ENCODE results near the gene PDE4D.

DNA sequence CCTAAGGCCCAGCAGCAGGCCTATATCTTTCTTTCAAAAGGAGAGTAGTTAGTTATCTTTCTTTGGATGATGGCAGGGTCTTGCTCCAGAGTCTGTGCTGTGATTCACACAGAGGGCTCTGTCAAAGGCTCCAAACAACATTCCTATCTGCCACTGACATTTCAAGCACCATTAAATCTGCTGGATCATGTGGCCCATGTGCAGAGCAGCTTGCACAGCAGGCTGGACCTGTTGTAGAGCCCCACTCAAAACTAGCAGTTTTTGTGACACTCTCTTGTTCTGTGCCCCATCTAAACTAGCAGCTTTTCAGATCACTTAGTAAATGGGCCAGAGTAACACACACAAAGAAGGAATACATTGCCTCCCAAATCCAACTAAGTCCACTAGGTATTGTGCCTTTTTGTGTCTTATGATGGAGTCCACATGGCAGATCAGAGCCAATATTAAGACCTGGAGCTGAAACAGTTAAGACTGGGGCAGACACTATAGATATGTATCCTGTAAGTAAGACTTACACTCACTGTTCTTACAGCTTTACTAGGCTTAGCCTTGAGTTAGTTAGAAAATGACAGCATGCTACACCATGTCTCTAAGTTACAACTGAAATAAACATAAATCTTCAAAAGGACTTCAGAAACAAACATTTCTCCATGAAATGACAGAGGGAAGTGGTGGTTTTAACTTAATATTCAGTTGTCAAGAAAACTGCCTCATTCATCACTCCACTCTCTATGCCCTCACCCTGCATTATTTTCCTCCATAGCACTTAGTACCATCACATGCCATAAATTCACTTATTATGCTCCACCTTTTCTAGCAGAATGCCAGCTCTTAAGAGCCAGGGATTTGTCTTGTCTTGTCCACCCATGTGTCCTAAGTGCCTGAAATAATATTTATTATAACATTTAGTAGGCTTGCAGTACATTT is 909.7 kb downstream of the PDE4D start:
- TF ChIP-seq, protein P1, sequence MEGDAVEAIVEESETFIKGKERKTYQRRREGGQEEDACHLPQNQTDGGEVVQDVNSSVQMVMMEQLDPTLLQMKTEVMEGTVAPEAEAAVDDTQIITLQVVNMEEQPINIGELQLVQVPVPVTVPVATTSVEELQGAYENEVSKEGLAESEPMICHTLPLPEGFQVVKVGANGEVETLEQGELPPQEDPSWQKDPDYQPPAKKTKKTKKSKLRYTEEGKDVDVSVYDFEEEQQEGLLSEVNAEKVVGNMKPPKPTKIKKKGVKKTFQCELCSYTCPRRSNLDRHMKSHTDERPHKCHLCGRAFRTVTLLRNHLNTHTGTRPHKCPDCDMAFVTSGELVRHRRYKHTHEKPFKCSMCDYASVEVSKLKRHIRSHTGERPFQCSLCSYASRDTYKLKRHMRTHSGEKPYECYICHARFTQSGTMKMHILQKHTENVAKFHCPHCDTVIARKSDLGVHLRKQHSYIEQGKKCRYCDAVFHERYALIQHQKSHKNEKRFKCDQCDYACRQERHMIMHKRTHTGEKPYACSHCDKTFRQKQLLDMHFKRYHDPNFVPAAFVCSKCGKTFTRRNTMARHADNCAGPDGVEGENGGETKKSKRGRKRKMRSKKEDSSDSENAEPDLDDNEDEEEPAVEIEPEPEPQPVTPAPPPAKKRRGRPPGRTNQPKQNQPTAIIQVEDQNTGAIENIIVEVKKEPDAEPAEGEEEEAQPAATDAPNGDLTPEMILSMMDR (IDR thresholded peaks at IDR 0.05): no peak
- no peak for TF ChIP-seq POLR2A (IDR thresholded peaks at IDR 0.05)
